ENCODE data around the gene B3GALT6.

DNA sequence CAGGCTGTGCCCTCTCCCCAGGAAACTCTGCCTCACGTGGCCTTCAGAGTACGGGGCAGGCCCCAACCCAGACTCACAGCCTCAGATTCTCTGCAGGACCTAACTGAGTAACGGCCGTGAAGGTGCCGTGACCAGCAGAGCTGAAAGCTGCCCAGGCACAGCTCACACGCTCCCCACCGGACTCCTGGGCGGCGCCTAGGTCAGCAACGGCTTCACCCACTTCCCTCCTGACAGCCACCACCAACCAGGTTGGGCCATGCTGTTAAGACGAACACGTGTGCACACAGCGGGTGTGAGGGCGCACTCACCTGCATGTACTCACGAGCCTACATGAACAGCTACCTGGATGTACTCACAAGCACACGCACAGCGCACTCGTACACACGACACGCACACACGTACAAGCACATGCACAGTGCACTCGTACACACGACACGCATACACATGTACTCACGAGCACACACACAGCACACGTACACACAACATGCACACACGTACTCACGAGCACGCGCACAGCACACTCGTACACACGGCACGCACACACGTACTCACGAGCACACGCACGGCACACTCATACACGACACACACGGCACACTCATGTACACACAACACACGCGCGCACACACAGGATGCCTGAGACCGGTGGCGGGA lies 9.3 kb upstream of the B3GALT6 start:
- TF ChIP-seq, protein P1, sequence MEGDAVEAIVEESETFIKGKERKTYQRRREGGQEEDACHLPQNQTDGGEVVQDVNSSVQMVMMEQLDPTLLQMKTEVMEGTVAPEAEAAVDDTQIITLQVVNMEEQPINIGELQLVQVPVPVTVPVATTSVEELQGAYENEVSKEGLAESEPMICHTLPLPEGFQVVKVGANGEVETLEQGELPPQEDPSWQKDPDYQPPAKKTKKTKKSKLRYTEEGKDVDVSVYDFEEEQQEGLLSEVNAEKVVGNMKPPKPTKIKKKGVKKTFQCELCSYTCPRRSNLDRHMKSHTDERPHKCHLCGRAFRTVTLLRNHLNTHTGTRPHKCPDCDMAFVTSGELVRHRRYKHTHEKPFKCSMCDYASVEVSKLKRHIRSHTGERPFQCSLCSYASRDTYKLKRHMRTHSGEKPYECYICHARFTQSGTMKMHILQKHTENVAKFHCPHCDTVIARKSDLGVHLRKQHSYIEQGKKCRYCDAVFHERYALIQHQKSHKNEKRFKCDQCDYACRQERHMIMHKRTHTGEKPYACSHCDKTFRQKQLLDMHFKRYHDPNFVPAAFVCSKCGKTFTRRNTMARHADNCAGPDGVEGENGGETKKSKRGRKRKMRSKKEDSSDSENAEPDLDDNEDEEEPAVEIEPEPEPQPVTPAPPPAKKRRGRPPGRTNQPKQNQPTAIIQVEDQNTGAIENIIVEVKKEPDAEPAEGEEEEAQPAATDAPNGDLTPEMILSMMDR (IDR thresholded peaks at IDR 0.05; ENCODE audit: poor library complexity): no peak
- no peak for TF ChIP-seq EZH2 (IDR thresholded peaks at IDR 0.05; ENCODE audit: borderline replicate concordance)
- no peak for TF ChIP-seq EZH2phosphoT487 (IDR thresholded peaks at IDR 0.05; ENCODE audit: low read depth, severe bottlenecking, unreplicated experiment)

Measured in hepatocyte (in vitro differentiated cells).